Measurements from ENCODE around the gene SYS1. TPM values are rescaled to one million over a fixed set of nuclear protein-coding genes. Genes with fewer than 3 reads are reported as not detected.

The SYS1 gene
- total and polyA plus RNA-seq, 3 donors from 2014 or later: 20.0 to 34.6 (median 33.1) TPM

GRCh38 chr20:45370571-45371160, 7.7 kb downstream of the SYS1 start:
- Histone ChIP-seq H3K27me3 (no peaks in the 10 kb centered on the region), H3K27ac (no peak overlapping the region), H3K4me1 (peaks cover 3% of the 10 kb centered on the region), H3K36me3 (ENCODE audit: low read depth, missing control alignments) (no peaks in the 10 kb centered on the region), H3K4me3 (no peak overlapping the region), H3K9me3 (no peaks in the 10 kb centered on the region)
- no peak for DNase-seq
- intact Hi-C loops (cut with DNase I; ENCODE audit: low total_unique reads): no loop called here
- TF ChIP-seq CTCF (IDR thresholded peaks at IDR 0.05) (no peak), POLR2A (IDR thresholded peaks at IDR 0.05) (no peak)
- WGBS, 2 donors: 60 to 93% methylated on average over 3 of the region's 3 CpGs

- intact Hi-C loops (cut with DNase I; ENCODE audit: low total_unique reads): no loop called here
- peaks cover 3% of the 10 kb centered on the region for H3K4me1 ChIP-seq
- TF ChIP-seq POLR2A (IDR thresholded peaks at IDR 0.05) (no peak), CTCF (IDR thresholded peaks at IDR 0.05) (no peak)
- no peaks in the 10 kb centered on the region for H3K27me3 ChIP-seq
- H3K36me3 ChIP-seq (ENCODE audit: low read depth, missing control alignments): no peaks in the 10 kb centered on the region
- no peaks in the 10 kb centered on the region for H3K9me3 ChIP-seq
- H3K27ac ChIP-seq: no peak overlapping the region
- 61 to 73% methylated on average over 10 of the region's 10 CpGs for WGBS, 2 donors
- H3K4me3 ChIP-seq: no peak overlapping the region
- DNase-seq: no peak
Observed at GRCh38 chr20:45372241-45372640, 9.3 kb downstream of the SYS1 start.

GRCh38 chr20:45372646-45373352, 9.8 kb downstream of the SYS1 start:
- Histone ChIP-seq H3K27me3 (no peaks in the 10 kb centered on the region), H3K4me3 (peak overlapping the region; percentile 48 to 51), H3K27ac (no peak overlapping the region), H3K36me3 (ENCODE audit: low read depth, missing control alignments) (no peaks in the 10 kb centered on the region), H3K4me1 (peaks cover 3% of the 10 kb centered on the region), H3K9me3 (no peaks in the 10 kb centered on the region)
- intact Hi-C loops (cut with DNase I; ENCODE audit: low total_unique reads): no loop called here
- 31 to 35% methylated on average over 26 to 30 of the region's 30 CpGs for WGBS, 2 donors
- TF ChIP-seq CTCF (IDR thresholded peaks at IDR 0.05) (no peak), POLR2A (IDR thresholded peaks at IDR 0.05) (no peak)
- no peak for DNase-seq

GRCh38 chr20:45373353-45374100, 10.6 kb downstream of the SYS1 start:
- peak; percentile 82 for DNase-seq
- peak overlapping the region; percentile 48 to 51 for H3K4me3 ChIP-seq
- H3K9me3 ChIP-seq: no peaks in the 10 kb centered on the region
- H3K4me1 ChIP-seq: peaks cover 3% of the 10 kb centered on the region
- 7 to 9% methylated on average over 36 to 38 of the region's 38 CpGs for WGBS, 2 donors
- H3K27ac ChIP-seq: no peak overlapping the region
- intact Hi-C loops (cut with DNase I; ENCODE audit: low total_unique reads): no loop called here
- H3K27me3 ChIP-seq: no peaks in the 10 kb centered on the region
- H3K36me3 ChIP-seq (ENCODE audit: low read depth, missing control alignments): no peaks in the 10 kb centered on the region
- TF ChIP-seq POLR2A (IDR thresholded peaks at IDR 0.05) (no peak), CTCF (IDR thresholded peaks at IDR 0.05) (peak; percentile 49 to 78 (median 64))
